ENCODE measurements around the gene FTCD. TPM values are rescaled to one million over a fixed set of nuclear protein-coding genes. Genes with fewer than 3 reads are reported as not detected.
A peak's percentile ranks its signal among the peaks of the same experiment; 100 is the strongest.
"Not testable (repeated sequence)": the region's sequence is repeated elsewhere in the genome, so short reads cannot be mapped to it uniquely, and the experiment has no call there.

FTCD gene
- total RNA-seq, 6 donors from 2014 or later = 0.69 to 0.98 TPM; not detected in 4

- peaks cover 0 to 30% (median 18%) of the 10 kb centered on the region in 4 donors for H3K36me3 ChIP-seq
- no peaks in the 10 kb centered on the region for H3K27me3 ChIP-seq
- no peaks in the 10 kb centered on the region for H3K9me3 ChIP-seq
- WGBS, 2 donors = 93 to 95% methylated on average over 8 of the region's 8 CpGs
- H3K27ac ChIP-seq = peak overlapping the region in 3 of 4 donors; percentile 72 to 90 (median 83)
- TF ChIP-seq CTCF (IDR thresholded peaks at IDR 0.05) = no peak
- TF ChIP-seq POLR2A (IDR thresholded peaks at IDR 0.05) = no peak
- TF ChIP-seq EP300 (IDR thresholded peaks at IDR 0.05) = no peak
- TF ChIP-seq POLR2AphosphoS5 (IDR thresholded peaks at IDR 0.05) = no peak
- H3K4me1 ChIP-seq = peaks cover 8 to 39% (median 25%) of the 10 kb centered on the region in 4 donors
- H3K4me3 ChIP-seq = no peak overlapping the region
- DNase-seq (no peak), ATAC-seq (ENCODE audit: low FRiP score in 2 of 2) (no peak)
Observed at GRCh38 chr21:46187261-46187660, 31.9 kb upstream of the FTCD start.

GRCh38 chr21:46185716-46186115, 30.3 kb upstream of the FTCD start:
- Histone ChIP-seq H3K36me3 (peaks cover 0 to 14% (median 7%) of the 10 kb centered on the region in 4 donors), H3K9me3 (no peaks in the 10 kb centered on the region), H3K4me1 (peaks cover 8 to 37% (median 22%) of the 10 kb centered on the region in 4 donors), H3K27me3 (no peaks in the 10 kb centered on the region), H3K4me3 (peak overlapping the region in 1 of 4 donors; percentile 46), H3K27ac (peak overlapping the region in 3 of 4 donors; percentile 76 to 94 (median 90))
- TF ChIP-seq POLR2A (IDR thresholded peaks at IDR 0.05) = no peak
- TF ChIP-seq CTCF (IDR thresholded peaks at IDR 0.05) = no peak
- ATAC-seq (ENCODE audit: low FRiP score in 2 of 2) (no peak), DNase-seq (no peak)
- WGBS, 2 donors = 79 to 87% methylated on average over 7 of the region's 7 CpGs

GRCh38 chr21:46184625-46185555, 29.5 kb upstream of the FTCD start:
- H3K27ac ChIP-seq = peak overlapping the region in 3 of 4 donors; percentile 76 to 94 (median 90)
- WGBS, 2 donors = 17 to 40% methylated on average over 21 to 28 of the region's 30 CpGs
- ATAC-seq (ENCODE audit: low FRiP score in 2 of 2) (peak; percentile 51 to 75), DNase-seq (peak; percentile 87 to 93)
- no peaks in the 10 kb centered on the region for H3K9me3 ChIP-seq
- TF ChIP-seq EP300 (IDR thresholded peaks at IDR 0.05) (no peak), POLR2A (IDR thresholded peaks at IDR 0.05) (peak in 2 of 4 donors; percentile 24 to 44), POLR2AphosphoS5 (IDR thresholded peaks at IDR 0.05) (peak; percentile 43 to 62)
- no peaks in the 10 kb centered on the region for H3K27me3 ChIP-seq
- H3K4me1 ChIP-seq = peaks cover 6 to 33% (median 18%) of the 10 kb centered on the region in 4 donors
- H3K4me3 ChIP-seq = peak overlapping the region in 3 of 4 donors; percentile 46 to 82 (median 75)
- peaks cover 0 to 6% (median 2%) of the 10 kb centered on the region in 4 donors for H3K36me3 ChIP-seq

GRCh38 chr21:46183910-46184624, 28.7 kb upstream of the FTCD start, which contains the start of gene SPATC1L:
Gene SPATC1L (minus strand): TSS chr21:46184459. CDS start chr21:46182816, 1,643 bp downstream.
- TF ChIP-seq POLR2A (IDR thresholded peaks at IDR 0.05) = no peak
- no peak for TF ChIP-seq EP300 (IDR thresholded peaks at IDR 0.05)
- TF ChIP-seq POLR2AphosphoS5 (IDR thresholded peaks at IDR 0.05) = no peak
- TF ChIP-seq CTCF (IDR thresholded peaks at IDR 0.05) = no peak
- H3K27ac ChIP-seq = peak within 1 kb of the TSS in 3 of 4 donors; percentile 76 to 94 (median 90)
- ATAC-seq (ENCODE audit: low FRiP score in 2 of 2) (peak; percentile 64 to 84), DNase-seq (peak; percentile 69 to 88)
- H3K4me3 ChIP-seq = peak within 1 kb of the TSS; percentile 38 to 82 (median 60)
- no peaks in the 10 kb centered on the region for H3K9me3 ChIP-seq
- peaks cover 0 to 25% (median 10%) of the 10 kb centered on the region in 4 donors for H3K4me1 ChIP-seq
- no peaks in the 10 kb centered on the region for H3K27me3 ChIP-seq
- H3K36me3 ChIP-seq = no peaks in the 10 kb centered on the region
- WGBS, 2 donors = 1 to 59% methylated on average over 8 to 12 of the region's 24 CpGs

- WGBS, 2 donors = 80 to 88% methylated on average over 1 of the region's 13 CpGs
- DNase-seq; ATAC-seq (ENCODE audit: low FRiP score in 2 of 2); H3K36me3 ChIP-seq; H3K9me3 ChIP-seq; H3K27me3 ChIP-seq: not testable (repeated sequence)
- H3K4me1 ChIP-seq = peaks cover 0 to 19% (median 7%) of the 10 kb centered on the region in 4 donors
- peak overlapping the region in 2 of 4 donors; percentile 75 to 82 for H3K4me3 ChIP-seq
- peak overlapping the region in 1 of 4 donors; percentile 70 for H3K27ac ChIP-seq
Observed at GRCh38 chr21:46183337-46183909, 28.0 kb upstream of the FTCD start.
